Astrocyte (in vitro differentiated cells and primary cell): ENCODE results near the gene MIEF2. TPM values are rescaled to one million over a fixed set of nuclear protein-coding genes. Genes with fewer than 3 reads are reported as not detected.

Experiments
- DNase-seq: peaks from one replicate; pipeline ENCODE4 v3.0.0-alpha.2; 2010; ENCODE audit warnings: low read depth
- FAIRE-seq: peaks from 2 replicates; lab custom pipeline; 2011; peaks lifted over from hg19 to GRCh38; lab: Jason Lieb, UNC
- H2AFZ ChIP-seq: 2 replicates; pipeline ENCODE4 v1.6.0; 2012; ENCODE audit warnings: low read depth, low read length, inconsistent platforms
- H3K27ac ChIP-seq: 2 replicates; pipeline ENCODE4 v1.5.1; 2011; ENCODE audit warnings: low read depth, low read length, inconsistent platforms
- H3K27me3 ChIP-seq: 2 replicates; pipeline ENCODE4 v1.6.0; 2011; ENCODE audit warnings: low read length, inconsistent platforms; ENCODE audit not compliant: insufficient read depth
- H3K36me3 ChIP-seq: 2 replicates; pipeline ENCODE4 v1.5.1; 2011; ENCODE audit warnings: low read length, inconsistent platforms; ENCODE audit not compliant: insufficient read depth
- H3K4me1 ChIP-seq: 2 replicates; pipeline ENCODE4 v1.5.1; 2011; ENCODE audit warnings: low read length, inconsistent platforms; ENCODE audit not compliant: insufficient read depth
- H3K4me2 ChIP-seq: 2 replicates; pipeline ENCODE4 v1.6.0; 2012; ENCODE audit warnings: low read length, inconsistent platforms
- H3K4me3 ChIP-seq: 2 replicates; pipeline ENCODE4 v1.5.1; 2011; ENCODE audit warnings: low read depth, mild to moderate bottlenecking, low read length, inconsistent platforms; ENCODE audit not compliant: insufficient read depth
- H3K79me2 ChIP-seq: 2 replicates; pipeline ENCODE4 v1.6.0; 2012; ENCODE audit warnings: mild to moderate bottlenecking, low read length, inconsistent platforms; ENCODE audit not compliant: insufficient read depth
- H3K9ac ChIP-seq: 2 replicates; pipeline ENCODE4 v1.6.0; 2012; ENCODE audit warnings: mild to moderate bottlenecking, low read length, inconsistent platforms
- H3K9me3 ChIP-seq: 2 replicates; pipeline ENCODE4 v1.5.1; 2012; ENCODE audit warnings: low read depth, mild to moderate bottlenecking, low read length, inconsistent platforms; ENCODE audit not compliant: insufficient read depth
- H4K20me1 ChIP-seq: 2 replicates; pipeline ENCODE4 v1.6.0; 2012; ENCODE audit warnings: low read length, inconsistent platforms; ENCODE audit not compliant: insufficient read depth
- H3K27ac Mint-ChIP-seq: one replicate; pipeline ENCODE4 v1.8.0; 2021; ENCODE audit warnings: mild to moderate bottlenecking, mixed read lengths; ENCODE audit not compliant: unreplicated experiment
- H3K27me3 Mint-ChIP-seq: one replicate; pipeline ENCODE4 v1.8.0; 2021; ENCODE audit warnings: low read depth, mixed read lengths; ENCODE audit not compliant: unreplicated experiment
- H3K36me3 Mint-ChIP-seq: one replicate; pipeline ENCODE4 v1.8.0; 2021; ENCODE audit warnings: low read depth, mixed read lengths; ENCODE audit not compliant: unreplicated experiment
- H3K4me1 Mint-ChIP-seq: one replicate; pipeline ENCODE4 v1.8.0; 2021; ENCODE audit warnings: low read depth, mixed read lengths; ENCODE audit not compliant: unreplicated experiment
- H3K4me3 Mint-ChIP-seq: one replicate; pipeline ENCODE4 v1.8.0; 2021; ENCODE audit warnings: mild to moderate bottlenecking, moderate library complexity, mixed read lengths; ENCODE audit not compliant: unreplicated experiment
- H3K9me3 Mint-ChIP-seq: one replicate; pipeline ENCODE4 v1.8.0; 2021; ENCODE audit warnings: mild to moderate bottlenecking, mixed read lengths; ENCODE audit not compliant: unreplicated experiment
- CTCF ChIP-seq: IDR thresholded peaks from 2 replicates; pipeline ENCODE4 v1.5.1; 2011; ENCODE audit warnings: low read depth, mild to moderate bottlenecking, inconsistent platforms, low read length, moderate library complexity; ENCODE audit not compliant: insufficient read depth
- EZH2 ChIP-seq: IDR thresholded peaks from 2 replicates; pipeline ENCODE4 v1.6.1; 2012; ENCODE audit warnings: mild to moderate bottlenecking, low read length, inconsistent platforms; ENCODE audit not compliant: insufficient read depth
- total RNA-seq: library from RNA; stranded (reverse); gene quantifications from 2 replicates; pipeline ENCODE4 v1.2.1, GENCODE V29; 2021

The MIEF2 gene
- total RNA-seq, 1 donor from 2014 or later: 14.1 TPM

- H3K4me1 ChIP-seq: peaks cover 19% of the 10 kb centered on the region
- peaks cover 5% of the 10 kb centered on the region for H3K4me1 Mint-ChIP-seq
- H3K27ac Mint-ChIP-seq: peak overlapping the region; percentile 23
Measured at GRCh38 chr17:18227635-18228034, 32.8 kb upstream of the MIEF2 start.

GRCh38 chr17:18228176-18228682 is 32.2 kb upstream of the MIEF2 start:
- H3K4me3 ChIP-seq: no peak overlapping the region
- peaks cover 74% of the 10 kb centered on the region for H4K20me1 ChIP-seq
- H3K9me3 ChIP-seq: no peaks in the 10 kb centered on the region
- H3K27me3 ChIP-seq: no peaks in the 10 kb centered on the region
- H3K9ac ChIP-seq: no peak overlapping the region
- H3K4me2 ChIP-seq: no peak overlapping the region
- no peaks in the 10 kb centered on the region for H3K36me3 ChIP-seq
- H3K27ac ChIP-seq: no peak overlapping the region
- peaks cover 2% of the 10 kb centered on the region for H3K9me3 Mint-ChIP-seq
- DNase-seq (no peak), FAIRE-seq (no peak)
- H3K4me3 Mint-ChIP-seq: no peak overlapping the region
- H3K36me3 Mint-ChIP-seq: no peaks in the 10 kb centered on the region
- no peak overlapping the region for H2AFZ ChIP-seq
- TF ChIP-seq EZH2 (no peak), CTCF (no peak)
- H3K27me3 Mint-ChIP-seq: no peaks in the 10 kb centered on the region
- H3K27ac Mint-ChIP-seq: peak overlapping the region; percentile 23
- H3K4me1 Mint-ChIP-seq: peaks cover 5% of the 10 kb centered on the region
- peaks cover 64% of the 10 kb centered on the region for H3K79me2 ChIP-seq
- H3K4me1 ChIP-seq: peaks cover 19% of the 10 kb centered on the region

More at GRCh38 chr17:18227635-18228034, 32.8 kb upstream of the MIEF2 start:
- peak overlapping the region; percentile 100 for H3K4me2 ChIP-seq
- H2AFZ ChIP-seq: no peak overlapping the region
- H3K4me3 ChIP-seq: no peak overlapping the region
- Mint-ChIP-seq H3K27me3 (no peaks in the 10 kb centered on the region), H3K4me3 (no peak overlapping the region), H3K9me3 (peaks cover 2% of the 10 kb centered on the region), H3K36me3 (no peaks in the 10 kb centered on the region)
- H4K20me1 ChIP-seq: peaks cover 68% of the 10 kb centered on the region
- DNase-seq (no peak), FAIRE-seq (no peak)
- no peak for TF ChIP-seq EZH2
- TF ChIP-seq CTCF: no peak
- no peaks in the 10 kb centered on the region for H3K27me3 ChIP-seq
- peaks cover 64% of the 10 kb centered on the region for H3K79me2 ChIP-seq
- no peak overlapping the region for H3K9ac ChIP-seq
- no peak overlapping the region for H3K27ac ChIP-seq
- H3K9me3 ChIP-seq: no peaks in the 10 kb centered on the region
- H3K36me3 ChIP-seq: no peaks in the 10 kb centered on the region

GRCh38 chr17:18229254-18229653 is 31.2 kb upstream of the MIEF2 start:
- peaks cover 5% of the 10 kb centered on the region for H3K4me1 Mint-ChIP-seq
- H3K4me3 ChIP-seq: no peak overlapping the region
- H3K9me3 Mint-ChIP-seq: peaks cover 2% of the 10 kb centered on the region
- FAIRE-seq (no peak), DNase-seq (no peak)
- no peaks in the 10 kb centered on the region for H3K36me3 Mint-ChIP-seq
- no peaks in the 10 kb centered on the region for H3K27me3 Mint-ChIP-seq
- H4K20me1 ChIP-seq: peaks cover 77% of the 10 kb centered on the region
- H3K36me3 ChIP-seq: no peaks in the 10 kb centered on the region
- H3K9me3 ChIP-seq: no peaks in the 10 kb centered on the region
- peaks cover 19% of the 10 kb centered on the region for H3K4me1 ChIP-seq
- peaks cover 64% of the 10 kb centered on the region for H3K79me2 ChIP-seq
- no peak overlapping the region for H3K27ac ChIP-seq
- no peak overlapping the region for H3K27ac Mint-ChIP-seq
- TF ChIP-seq EZH2 (no peak), CTCF (no peak)
- no peaks in the 10 kb centered on the region for H3K27me3 ChIP-seq
- H2AFZ ChIP-seq: no peak overlapping the region
- H3K9ac ChIP-seq: no peak overlapping the region
- H3K4me2 ChIP-seq: no peak overlapping the region
- no peak overlapping the region for H3K4me3 Mint-ChIP-seq
